ENCODE data around the gene NUMA1.

- TF ChIP-seq CTCF (IDR thresholded peaks at IDR 0.05 in 4 of 5, conservative IDR thresholded peaks at IDR 0.05 in 1 of 5) = no peak
- TF ChIP-seq POLR2A (IDR thresholded peaks at IDR 0.05) = no peak
These were observed 872 bp upstream of the NUMA1 start for GRCh38 chr11:72081184-72081644.

Measured in gastrocnemius medialis (tissue), 4 donors.